Measurements from ENCODE around the gene ZNF618. TPM values are rescaled to one million over a fixed set of nuclear protein-coding genes. Genes with fewer than 3 reads are reported as not detected.

Gene ZNF618
- total RNA-seq, 2 donors from 2014 or later: 16.6 to 24.9 TPM

DNA sequence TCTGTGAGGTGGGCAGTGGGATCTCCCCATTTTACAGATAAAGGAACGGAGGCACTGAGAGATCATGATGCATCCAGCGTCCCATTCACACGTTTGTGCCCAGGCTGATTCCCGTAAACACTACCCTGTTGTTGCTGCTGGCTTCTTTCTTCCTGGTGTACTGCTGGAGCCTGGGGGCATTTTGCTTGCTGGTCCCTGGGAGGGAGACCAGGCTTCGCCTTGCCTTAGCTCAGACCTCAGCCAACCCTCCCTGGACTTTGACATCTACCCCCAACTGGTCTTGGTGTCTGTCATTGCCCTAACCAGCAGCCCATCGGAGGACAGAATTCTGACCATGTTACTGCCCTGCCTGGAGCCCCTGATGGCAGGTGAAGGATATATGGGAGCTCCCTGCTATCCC, 82.4 kb downstream of the ZNF618 start:
- no peaks in the 10 kb centered on the region for H3K9me3 ChIP-seq
- peaks cover 39 to 53% of the 10 kb centered on the region in 2 donors for H3K4me1 ChIP-seq (ENCODE audit: control insufficient read depth in 1 of 2, low read depth in 2 of 2)
- H3K27ac ChIP-seq: peak overlapping the region; percentile 22 to 74
- H3K27me3 ChIP-seq (replicated peaks; ENCODE audit: insufficient read depth): no peaks in the 10 kb centered on the region
- no peak overlapping the region for H3K4me3 ChIP-seq
- H3K36me3 ChIP-seq: no peaks in the 10 kb centered on the region
- TF ChIP-seq, protein P1, sequence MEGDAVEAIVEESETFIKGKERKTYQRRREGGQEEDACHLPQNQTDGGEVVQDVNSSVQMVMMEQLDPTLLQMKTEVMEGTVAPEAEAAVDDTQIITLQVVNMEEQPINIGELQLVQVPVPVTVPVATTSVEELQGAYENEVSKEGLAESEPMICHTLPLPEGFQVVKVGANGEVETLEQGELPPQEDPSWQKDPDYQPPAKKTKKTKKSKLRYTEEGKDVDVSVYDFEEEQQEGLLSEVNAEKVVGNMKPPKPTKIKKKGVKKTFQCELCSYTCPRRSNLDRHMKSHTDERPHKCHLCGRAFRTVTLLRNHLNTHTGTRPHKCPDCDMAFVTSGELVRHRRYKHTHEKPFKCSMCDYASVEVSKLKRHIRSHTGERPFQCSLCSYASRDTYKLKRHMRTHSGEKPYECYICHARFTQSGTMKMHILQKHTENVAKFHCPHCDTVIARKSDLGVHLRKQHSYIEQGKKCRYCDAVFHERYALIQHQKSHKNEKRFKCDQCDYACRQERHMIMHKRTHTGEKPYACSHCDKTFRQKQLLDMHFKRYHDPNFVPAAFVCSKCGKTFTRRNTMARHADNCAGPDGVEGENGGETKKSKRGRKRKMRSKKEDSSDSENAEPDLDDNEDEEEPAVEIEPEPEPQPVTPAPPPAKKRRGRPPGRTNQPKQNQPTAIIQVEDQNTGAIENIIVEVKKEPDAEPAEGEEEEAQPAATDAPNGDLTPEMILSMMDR (IDR thresholded peaks at IDR 0.05): no peak
- no peak for DNase-seq (ENCODE audit: low spot score)
- no peak for ATAC-seq (ENCODE audit: insufficient number of reproducible peaks, low FRiP score, low read depth)

DNA sequence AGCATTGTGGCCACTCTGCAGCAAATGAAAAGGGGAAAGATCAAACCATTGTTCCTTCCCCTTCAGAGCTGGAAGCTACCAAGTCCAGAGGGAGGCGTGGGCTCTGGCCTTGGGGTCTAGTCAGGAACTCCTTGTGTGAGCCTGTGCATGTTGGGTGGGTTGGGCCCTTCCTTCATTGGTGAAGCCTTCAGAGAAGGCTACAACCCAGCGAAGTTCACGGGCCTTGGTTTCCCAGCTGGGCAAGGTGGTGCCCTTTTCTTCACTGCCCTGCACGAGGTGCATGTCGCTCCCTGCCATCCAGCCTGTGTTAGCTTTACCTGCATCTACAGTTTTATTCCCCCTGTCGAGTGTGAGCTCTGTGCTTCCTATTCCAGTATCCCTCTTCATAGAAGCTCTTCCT, 84.7 kb downstream of the ZNF618 start:
- DNase-seq (ENCODE audit: low spot score) (no peak), ATAC-seq (ENCODE audit: insufficient number of reproducible peaks, low FRiP score, low read depth) (no peak)
- no peaks in the 10 kb centered on the region for H3K9me3 ChIP-seq
- H3K27me3 ChIP-seq (replicated peaks; ENCODE audit: insufficient read depth): no peaks in the 10 kb centered on the region
- H3K36me3 ChIP-seq: no peaks in the 10 kb centered on the region
- no peak overlapping the region for H3K4me3 ChIP-seq
- peaks cover 22 to 46% of the 10 kb centered on the region in 2 donors for H3K4me1 ChIP-seq (ENCODE audit: control insufficient read depth in 1 of 2, low read depth in 2 of 2)
- TF ChIP-seq, protein P1 (IDR thresholded peaks at IDR 0.05): no peak
- H3K27ac ChIP-seq: no peak overlapping the region

DNA sequence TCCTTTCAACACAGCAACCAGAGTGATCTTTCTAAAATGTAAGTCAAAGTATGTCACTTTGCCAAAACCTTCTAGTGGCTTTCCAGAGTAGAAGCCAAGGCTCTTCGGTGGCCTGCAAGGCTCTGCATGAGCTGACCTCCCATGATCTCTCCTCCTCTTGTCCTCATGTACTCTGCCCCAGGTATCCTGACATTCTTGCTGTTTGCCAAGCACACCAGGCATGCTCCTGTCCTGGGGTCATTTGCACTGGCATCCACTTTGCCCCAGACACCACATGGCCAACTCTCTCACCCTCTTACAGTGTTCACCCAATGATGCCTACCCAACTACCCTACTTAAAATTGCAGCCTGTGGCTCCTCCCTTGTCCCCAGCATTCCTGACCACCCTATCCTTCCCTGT, 86.3 kb downstream of the ZNF618 start:
- DNase-seq (ENCODE audit: low spot score): no peak
- TF ChIP-seq, protein P1 (IDR thresholded peaks at IDR 0.05): no peak
- Histone ChIP-seq H3K9me3 (no peaks in the 10 kb centered on the region), H3K4me3 (no peak overlapping the region), H3K4me1 (ENCODE audit: control insufficient read depth in 1 of 2, low read depth in 2 of 2) (peaks cover 12 to 38% of the 10 kb centered on the region in 2 donors), H3K36me3 (no peaks in the 10 kb centered on the region), H3K27me3 (replicated peaks; ENCODE audit: insufficient read depth) (no peaks in the 10 kb centered on the region), H3K27ac (no peak overlapping the region)
- ATAC-seq (ENCODE audit: insufficient number of reproducible peaks, low FRiP score, low read depth): no peak

DNA sequence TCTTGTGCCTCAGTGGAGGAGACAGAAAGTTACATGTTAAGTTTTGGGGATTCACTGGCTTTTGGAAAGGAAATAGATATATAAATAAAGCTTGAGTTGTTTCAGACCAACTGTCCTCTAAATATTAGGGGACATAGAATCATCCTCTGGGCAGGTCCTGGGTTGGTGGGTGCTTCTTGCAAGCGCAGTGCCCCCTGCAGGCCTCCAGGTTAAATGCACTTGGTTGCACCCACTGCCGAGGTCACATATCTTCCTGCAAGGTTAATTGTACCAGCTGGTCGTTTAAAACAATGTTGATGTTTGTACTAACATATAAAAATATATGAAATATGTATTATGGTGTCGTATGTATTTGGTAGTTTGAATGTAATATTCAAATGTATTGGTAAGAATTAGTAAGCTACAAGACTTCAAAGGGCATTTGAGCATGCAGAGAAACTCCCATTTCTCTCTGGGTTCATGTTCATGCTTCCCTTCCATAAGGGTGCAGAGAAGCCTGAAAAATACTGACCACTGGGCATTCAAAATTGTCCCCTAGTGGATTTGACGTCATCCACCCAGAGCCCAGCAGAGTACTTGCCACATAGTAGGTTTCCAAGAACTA, 87.0 kb downstream of the ZNF618 start:
- Histone ChIP-seq H3K4me3 (no peak overlapping the region), H3K4me1 (ENCODE audit: control insufficient read depth in 1 of 2, low read depth in 2 of 2) (peaks cover 4 to 31% of the 10 kb centered on the region in 2 donors), H3K27ac (no peak overlapping the region), H3K36me3 (no peaks in the 10 kb centered on the region), H3K27me3 (replicated peaks; ENCODE audit: insufficient read depth) (no peaks in the 10 kb centered on the region), H3K9me3 (no peaks in the 10 kb centered on the region)
- TF ChIP-seq, protein P1 (IDR thresholded peaks at IDR 0.05): peak; percentile 56
- ATAC-seq (ENCODE audit: insufficient number of reproducible peaks, low FRiP score, low read depth) (no peak), DNase-seq (ENCODE audit: low spot score) (no peak)

DNA sequence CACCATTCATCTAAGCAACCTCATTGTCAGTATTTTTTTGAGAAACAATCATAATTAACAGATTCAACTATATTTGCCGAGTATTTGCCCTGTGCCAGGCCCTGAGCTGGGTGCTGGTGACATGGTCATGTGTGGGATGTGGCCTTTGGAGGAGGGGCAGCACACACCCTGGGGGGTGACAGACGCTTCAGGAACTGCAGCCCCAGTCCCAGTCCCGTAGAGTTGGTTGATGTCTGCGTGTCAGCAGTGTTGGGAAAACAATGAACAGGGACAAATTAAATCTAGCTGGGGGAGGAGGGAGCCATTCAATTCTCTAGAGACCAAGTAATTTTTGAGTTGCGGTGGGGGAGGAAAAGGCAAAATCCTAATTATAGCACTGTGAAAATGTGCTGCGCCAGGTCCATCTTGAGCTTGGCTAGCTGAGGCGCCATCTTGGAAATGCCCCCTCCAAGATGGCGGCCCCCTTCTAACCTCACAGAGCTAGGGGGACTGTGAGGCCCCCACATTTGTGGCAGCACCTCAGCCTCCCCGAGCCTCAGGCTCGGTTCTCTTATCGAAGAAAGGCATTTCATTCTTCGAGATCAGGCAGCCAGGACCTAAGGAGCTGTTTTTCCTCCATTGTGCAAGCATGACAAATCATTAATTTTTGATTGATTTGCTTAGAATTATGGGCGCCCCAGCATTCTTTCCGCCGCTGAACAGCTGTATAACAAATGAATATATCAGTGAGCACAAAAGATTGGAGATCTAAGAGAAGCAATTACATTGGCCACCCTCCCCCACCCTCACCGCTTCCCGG, 87.8 kb downstream of the ZNF618 start:
- no peak overlapping the region for H3K4me3 ChIP-seq
- H3K4me1 ChIP-seq (ENCODE audit: control insufficient read depth in 1 of 2, low read depth in 2 of 2): peaks cover 0 to 24% of the 10 kb centered on the region in 2 donors
- ATAC-seq (ENCODE audit: insufficient number of reproducible peaks, low FRiP score, low read depth) (no peak), DNase-seq (ENCODE audit: low spot score) (no peak)
- no peaks in the 10 kb centered on the region for H3K9me3 ChIP-seq
- TF ChIP-seq, protein P1 (IDR thresholded peaks at IDR 0.05): no peak
- H3K36me3 ChIP-seq: no peaks in the 10 kb centered on the region
- no peak overlapping the region for H3K27ac ChIP-seq
- H3K27me3 ChIP-seq (replicated peaks; ENCODE audit: insufficient read depth): no peaks in the 10 kb centered on the region

All from thoracic aorta (tissue), 2 donors.